Stimulated activated CD4-positive, alpha-beta T cell treated with anti-CD3 and anti-CD28 coated beads, Interleukin-1b, Interleukin-23, amount 100 ng/mL, for 1 hour (primary cell): Measurements from ENCODE around the gene CYFIP1.

Experiments used
- DNase-seq, 2 donors: peaks; one replicate each; pipeline ENCODE4 v3.0.0-alpha.2; 2020; ENCODE audit warnings: low read depth in 2 of 2

CYFIP1 gene

GRCh38 chr15:22890296-22890695 lies 89.9 kb downstream of the CYFIP1 start:
- DNase-seq = no peak

GRCh38 chr15:22889146-22889818 lies 90.9 kb downstream of the CYFIP1 start:
- DNase-seq = no peak

GRCh38 chr15:22888120-22888859 lies 91.9 kb downstream of the CYFIP1 start:
- no peak for DNase-seq

GRCh38 chr15:22887157-22887951 lies 92.8 kb downstream of the CYFIP1 start:
- no peak for DNase-seq

GRCh38 chr15:22885120-22885519 lies 95.0 kb downstream of the CYFIP1 start:
- no peak for DNase-seq

GRCh38 chr15:22884344-22884743 lies 95.8 kb downstream of the CYFIP1 start:
- no peak for DNase-seq

GRCh38 chr15:22883196-22883595 lies 97.0 kb downstream of the CYFIP1 start:
- DNase-seq = no peak

GRCh38 chr15:22881739-22882440 lies 98.3 kb downstream of the CYFIP1 start:
- DNase-seq = no peak

- no peak for DNase-seq
Observed at GRCh38 chr15:22880981-22881738, 99.0 kb downstream of the CYFIP1 start.

GRCh38 chr15:22880068-22880980 lies 99.8 kb downstream of the CYFIP1 start:
- DNase-seq = no peak

GRCh38 chr15:22878103-22878502 lies 102.1 kb downstream of the CYFIP1 start:
- DNase-seq = no peak

GRCh38 chr15:22877607-22878006 lies 102.6 kb downstream of the CYFIP1 start:
- DNase-seq = no peak

- no peak for DNase-seq
Observed at GRCh38 chr15:22877117-22877516, 103.1 kb downstream of the CYFIP1 start.

- DNase-seq = no peak
Observed at GRCh38 chr15:22874966-22875365, 105.2 kb downstream of the CYFIP1 start.

GRCh38 chr15:22874256-22874655 lies 105.9 kb downstream of the CYFIP1 start:
- DNase-seq = no peak

- DNase-seq = no peak
Observed at GRCh38 chr15:22873841-22874240, 106.3 kb downstream of the CYFIP1 start.

GRCh38 chr15:22872936-22873701 lies 107.0 kb downstream of the CYFIP1 start:
- DNase-seq = no peak

- no peak for DNase-seq
Observed at GRCh38 chr15:22871481-22872086, 108.6 kb downstream of the CYFIP1 start.

- no peak for DNase-seq
Observed at GRCh38 chr15:22870865-22871264, 109.3 kb downstream of the CYFIP1 start.
